Prostate gland (tissue), 2 donors: Measurements from ENCODE around the gene CTNNA3.

Source experiments
- CTCF ChIP-seq, 4 experiments: fragments of 200-600 bp in 2 of 4; fragments of 450-650 bp in 2 of 4; sonication (generic) in 2 of 4; IDR thresholded peaks; 1 replicate in 3 of 4; 2 replicates in 1 of 4; pipeline ENCODE4 v1.5.1; 2016 to 2019; ENCODE audit warnings: antibody characterized with exemption in 4 of 4, mild to moderate bottlenecking in 2 of 4, moderate library complexity in 2 of 4
- POLR2AphosphoS5 ChIP-seq: sonication (generic); formaldehyde crosslinking; IDR thresholded peaks from one replicate; pipeline ENCODE4 v1.6.1; 2017; ENCODE audit warnings: antibody characterized with exemption

- TF ChIP-seq CTCF (IDR thresholded peaks at IDR 0.05) (no peak), POLR2AphosphoS5 (no peak)
These were observed 9.9 kb upstream of the CTNNA3 start for GRCh38 chr10:67705921-67706320.
